Measurements from ENCODE around the gene LIPC.

Gene LIPC

DNA sequence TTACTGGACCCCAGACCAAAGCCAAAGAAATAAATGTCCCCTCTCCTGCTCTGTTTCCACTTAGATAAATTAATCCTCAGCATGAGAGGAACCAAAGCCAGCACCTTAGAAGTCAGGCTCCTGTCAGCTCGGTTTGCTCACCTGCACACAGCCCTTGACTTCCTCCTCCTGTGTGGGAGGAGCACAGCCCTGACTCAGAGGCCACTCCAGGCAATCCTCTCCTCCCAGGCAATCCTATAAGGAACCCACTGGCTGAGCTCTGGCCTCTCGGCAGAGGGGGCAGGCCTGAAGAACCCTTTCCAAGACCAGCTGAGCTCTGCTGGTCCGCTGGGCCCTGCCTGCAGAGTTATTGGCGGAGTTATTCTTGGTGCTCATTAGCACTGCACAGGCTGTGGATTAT, 30.8 kb downstream of the LIPC start:
- ChIA-PET CTCF (no interaction called here), POLR2A (no interaction called here)
- H3K9me3 ChIP-seq (ENCODE audit: control insufficient read depth, insufficient read depth, low read depth, low read length), result no peaks in the 10 kb centered on the region
- TF ChIP-seq, protein P1, sequence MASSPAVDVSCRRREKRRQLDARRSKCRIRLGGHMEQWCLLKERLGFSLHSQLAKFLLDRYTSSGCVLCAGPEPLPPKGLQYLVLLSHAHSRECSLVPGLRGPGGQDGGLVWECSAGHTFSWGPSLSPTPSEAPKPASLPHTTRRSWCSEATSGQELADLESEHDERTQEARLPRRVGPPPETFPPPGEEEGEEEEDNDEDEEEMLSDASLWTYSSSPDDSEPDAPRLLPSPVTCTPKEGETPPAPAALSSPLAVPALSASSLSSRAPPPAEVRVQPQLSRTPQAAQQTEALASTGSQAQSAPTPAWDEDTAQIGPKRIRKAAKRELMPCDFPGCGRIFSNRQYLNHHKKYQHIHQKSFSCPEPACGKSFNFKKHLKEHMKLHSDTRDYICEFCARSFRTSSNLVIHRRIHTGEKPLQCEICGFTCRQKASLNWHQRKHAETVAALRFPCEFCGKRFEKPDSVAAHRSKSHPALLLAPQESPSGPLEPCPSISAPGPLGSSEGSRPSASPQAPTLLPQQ (tag by site-specific recombination; IDR thresholded peaks at IDR 0.05), result no peak
- TF ChIP-seq EGR2 (tag by site-specific recombination; IDR thresholded peaks at IDR 0.05; ENCODE audit: low read depth), result peak; percentile 15; the same call in 1 of the 2 replicates
- H3K27ac ChIP-seq (ENCODE audit: extremely low read depth, low read depth, low read length), result no peak overlapping the region
- no peaks in the 10 kb centered on the region for H3K4me1 ChIP-seq (ENCODE audit: control insufficient read depth, insufficient read depth, low read length)
- H3K36me3 ChIP-seq (ENCODE audit: control insufficient read depth in 2 of 2, insufficient read depth in 1 of 2, low read length in 2 of 2), result no peaks in the 10 kb centered on the region
- no peak overlapping the region for H3K4me3 ChIP-seq (ENCODE audit: low read depth, low read length)

- CTCF ChIA-PET, result no interaction called here
Measured at GRCh38 chr15:58462973-58463663, 31.3 kb downstream of the LIPC start.

GRCh38 chr15:58463815-58464650, 32.2 kb downstream of the LIPC start:
- CTCF ChIA-PET, result no interaction called here
- POLR2A ChIA-PET, result no interaction called here
- H3K9me3 ChIP-seq (ENCODE audit: control insufficient read depth, insufficient read depth, low read depth, low read length), result no peaks in the 10 kb centered on the region
- H3K4me3 ChIP-seq (ENCODE audit: low read depth, low read length), result no peak overlapping the region
- no peaks in the 10 kb centered on the region for H3K36me3 ChIP-seq (ENCODE audit: control insufficient read depth in 2 of 2, insufficient read depth in 1 of 2, low read length in 2 of 2)
- no peaks in the 10 kb centered on the region for H3K4me1 ChIP-seq (ENCODE audit: control insufficient read depth, insufficient read depth, low read length)
- H3K27ac ChIP-seq (ENCODE audit: extremely low read depth, low read depth, low read length), result no peak overlapping the region
- TF ChIP-seq ZNF623 (tag by site-specific recombination; IDR thresholded peaks at IDR 0.05) (no peak), GLIS1 (tag by site-specific recombination; IDR thresholded peaks at IDR 0.05) (no peak), KLF8 (tag by site-specific recombination; IDR thresholded peaks at IDR 0.05) (no peak), ZNF146 (tag by site-specific recombination; IDR thresholded peaks at IDR 0.05) (no peak)
- TF ChIP-seq, protein P2, sequence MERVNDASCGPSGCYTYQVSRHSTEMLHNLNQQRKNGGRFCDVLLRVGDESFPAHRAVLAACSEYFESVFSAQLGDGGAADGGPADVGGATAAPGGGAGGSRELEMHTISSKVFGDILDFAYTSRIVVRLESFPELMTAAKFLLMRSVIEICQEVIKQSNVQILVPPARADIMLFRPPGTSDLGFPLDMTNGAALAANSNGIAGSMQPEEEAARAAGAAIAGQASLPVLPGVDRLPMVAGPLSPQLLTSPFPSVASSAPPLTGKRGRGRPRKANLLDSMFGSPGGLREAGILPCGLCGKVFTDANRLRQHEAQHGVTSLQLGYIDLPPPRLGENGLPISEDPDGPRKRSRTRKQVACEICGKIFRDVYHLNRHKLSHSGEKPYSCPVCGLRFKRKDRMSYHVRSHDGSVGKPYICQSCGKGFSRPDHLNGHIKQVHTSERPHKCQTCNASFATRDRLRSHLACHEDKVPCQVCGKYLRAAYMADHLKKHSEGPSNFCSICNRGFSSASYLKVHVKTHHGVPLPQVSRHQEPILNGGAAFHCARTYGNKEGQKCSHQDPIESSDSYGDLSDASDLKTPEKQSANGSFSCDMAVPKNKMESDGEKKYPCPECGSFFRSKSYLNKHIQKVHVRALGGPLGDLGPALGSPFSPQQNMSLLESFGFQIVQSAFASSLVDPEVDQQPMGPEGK (tag by site-specific recombination; IDR thresholded peaks at IDR 0.05), result no peak

More at GRCh38 chr15:58462973-58463663, 31.3 kb downstream of the LIPC start:
- POLR2A ChIA-PET, result no interaction called here
- TF ChIP-seq EGR2 (tag by site-specific recombination; IDR thresholded peaks at IDR 0.05; ENCODE audit: low read depth) (peak; percentile 63; the same call in 1 of the 2 replicates), ZFHX2 (tag by site-specific recombination; conservative IDR thresholded peaks at IDR 0.05) (peak; percentile 64), HOXC10 (CRISPR knock-in tag; IDR thresholded peaks at IDR 0.05) (no peak)
- H3K4me3 ChIP-seq (ENCODE audit: low read depth, low read length), result no peak overlapping the region
- H3K36me3 ChIP-seq (ENCODE audit: control insufficient read depth in 2 of 2, insufficient read depth in 1 of 2, low read length in 2 of 2), result no peaks in the 10 kb centered on the region
- H3K9me3 ChIP-seq (ENCODE audit: control insufficient read depth, insufficient read depth, low read depth, low read length), result no peaks in the 10 kb centered on the region
- no peaks in the 10 kb centered on the region for H3K4me1 ChIP-seq (ENCODE audit: control insufficient read depth, insufficient read depth, low read length)
- no peak overlapping the region for H3K27ac ChIP-seq (ENCODE audit: extremely low read depth, low read depth, low read length)

- Histone ChIP-seq H3K4me1 (ENCODE audit: control insufficient read depth, insufficient read depth, low read length) (no peaks in the 10 kb centered on the region; the same call in 1 of the 2 replicates), H3K4me3 (ENCODE audit: low read depth, low read length) (no peak overlapping the region), H3K27ac (ENCODE audit: extremely low read depth, low read depth, low read length) (no peak overlapping the region), H3K9me3 (ENCODE audit: control insufficient read depth, insufficient read depth, low read depth, low read length) (no peaks in the 10 kb centered on the region), H3K36me3 (ENCODE audit: control insufficient read depth in 2 of 2, insufficient read depth in 1 of 2, low read length in 2 of 2) (no peaks in the 10 kb centered on the region)
- TF ChIP-seq, protein P3, sequence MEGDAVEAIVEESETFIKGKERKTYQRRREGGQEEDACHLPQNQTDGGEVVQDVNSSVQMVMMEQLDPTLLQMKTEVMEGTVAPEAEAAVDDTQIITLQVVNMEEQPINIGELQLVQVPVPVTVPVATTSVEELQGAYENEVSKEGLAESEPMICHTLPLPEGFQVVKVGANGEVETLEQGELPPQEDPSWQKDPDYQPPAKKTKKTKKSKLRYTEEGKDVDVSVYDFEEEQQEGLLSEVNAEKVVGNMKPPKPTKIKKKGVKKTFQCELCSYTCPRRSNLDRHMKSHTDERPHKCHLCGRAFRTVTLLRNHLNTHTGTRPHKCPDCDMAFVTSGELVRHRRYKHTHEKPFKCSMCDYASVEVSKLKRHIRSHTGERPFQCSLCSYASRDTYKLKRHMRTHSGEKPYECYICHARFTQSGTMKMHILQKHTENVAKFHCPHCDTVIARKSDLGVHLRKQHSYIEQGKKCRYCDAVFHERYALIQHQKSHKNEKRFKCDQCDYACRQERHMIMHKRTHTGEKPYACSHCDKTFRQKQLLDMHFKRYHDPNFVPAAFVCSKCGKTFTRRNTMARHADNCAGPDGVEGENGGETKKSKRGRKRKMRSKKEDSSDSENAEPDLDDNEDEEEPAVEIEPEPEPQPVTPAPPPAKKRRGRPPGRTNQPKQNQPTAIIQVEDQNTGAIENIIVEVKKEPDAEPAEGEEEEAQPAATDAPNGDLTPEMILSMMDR (tag by site-specific recombination; IDR thresholded peaks at IDR 0.05), result no peak
- TF ChIP-seq ZNF157 (tag by site-specific recombination; IDR thresholded peaks at IDR 0.05) (no peak), ZNF426 (tag by site-specific recombination; IDR thresholded peaks at IDR 0.05) (no peak)
- CTCF ChIA-PET, result no interaction called here
- POLR2A ChIA-PET, result no interaction called here
Measured at GRCh38 chr15:58465070-58465469, 33.3 kb downstream of the LIPC start.

Data from HEK293 (cell line).